Endothelial cell of umbilical vein (primary cell): Measurements from ENCODE around the gene CBX2. TPM values are rescaled to one million over a fixed set of nuclear protein-coding genes. Genes with fewer than 3 reads are reported as not detected.

Source experiments
- BruUV-seq: library from RNA; stranded (reverse); fragments of 400-500 nt; replicated peaks from 2 replicates; lab custom pipeline; 2021; lab: Mats Ljungman, UMichigan
- CTCF ChIA-PET: fragments of 300-600, 350-600 bp; sonication (Branson Sonifier 250); formaldehyde crosslinking; loops from one replicate; lab custom pipeline; 2021; ENCODE audit warnings: antibody characterized with exemption, inconsistent platforms; lab: Charles Lee
- POLR2A ChIA-PET: fragments of 300-600, 350-600 bp; sonication (Branson Sonifier 250); formaldehyde crosslinking; loops from one replicate; lab custom pipeline; 2021; ENCODE audit warnings: antibody characterized with exemption, inconsistent platforms; lab: Charles Lee
- DNase-seq: peaks from one replicate; pipeline ENCODE4 v3.0.0-alpha.2; 2011; ENCODE audit warnings: low read depth, low spot score
- FAIRE-seq: peaks from 2 replicates; lab custom pipeline; 2011; peaks lifted over from hg19 to GRCh38; lab: Jason Lieb, UNC
- H2AFZ ChIP-seq: 2 replicates; pipeline ENCODE4 v1.6.0; 2012; ENCODE audit warnings: low read depth, low read length, control low read depth, inconsistent platforms
- H3K27ac ChIP-seq: 2 replicates; pipeline ENCODE4 v1.5.1; 2011; ENCODE audit warnings: low read depth, mild to moderate bottlenecking, control low read depth, low read length, moderate library complexity; ENCODE audit not compliant: insufficient read depth
- H3K27me3 ChIP-seq, 2 experiments: 2 replicates each; pipeline versions ENCODE4 v1.6.0 to v1.6.1; 2011; ENCODE audit warnings: low read length in 2 of 2, mixed read lengths in 1 of 2; ENCODE audit not compliant: control insufficient read depth in 2 of 2, insufficient read depth in 2 of 2
- H3K36me3 ChIP-seq, 2 experiments: 2 replicates in 1 of 2; 3 replicates in 1 of 2; pipeline ENCODE4 v1.5.1; 2011; ENCODE audit warnings: low read length in 2 of 2, mild to moderate bottlenecking in 1 of 2, moderate library complexity in 1 of 2; ENCODE audit not compliant: control insufficient read depth in 2 of 2, insufficient read depth in 2 of 2; ENCODE audit errors: extremely low read depth in 1 of 2
- H3K4me1 ChIP-seq: 3 replicates; pipeline ENCODE4 v1.5.1; 2011; ENCODE audit warnings: mild to moderate bottlenecking, low read length; ENCODE audit not compliant: control insufficient read depth, insufficient read depth; ENCODE audit errors: extremely low read depth
- H3K4me2 ChIP-seq: 2 replicates; pipeline ENCODE4 v1.6.1; 2011; ENCODE audit warnings: low read length, control low read depth, mixed read lengths; ENCODE audit not compliant: insufficient read depth
- H3K4me3 ChIP-seq, 3 experiments: fragments of 200-600 bp in 1 of 3; sonication (generic), shearing (Covaris generic) in 1 of 3; replicated peaks in 1 of 3; 2 replicates each; pipeline ENCODE4 v1.5.1; 2011 to 2016; ENCODE audit warnings: control low read depth in 3 of 3, low read length in 3 of 3, mild to moderate bottlenecking in 2 of 3, inconsistent platforms in 1 of 3, low read depth in 1 of 3, moderate library complexity in 1 of 3; ENCODE audit not compliant: insufficient read depth in 1 of 3
- H3K79me2 ChIP-seq: 2 replicates; pipeline ENCODE4 v1.6.0; 2012; ENCODE audit warnings: low read length, inconsistent platforms; ENCODE audit not compliant: control insufficient read depth, insufficient read depth
- H3K9ac ChIP-seq: replicated peaks from 2 replicates; pipeline ENCODE3; 2011; ENCODE audit warnings: low read length, control low read depth; ENCODE audit not compliant: insufficient read depth; ENCODE audit errors: extremely low read depth
- H3K9me1 ChIP-seq: replicated peaks from 3 replicates; pipeline ENCODE4 v1.6.0; 2011; ENCODE audit warnings: mild to moderate bottlenecking, low read length; ENCODE audit not compliant: control insufficient read depth, insufficient read depth; ENCODE audit errors: extremely low read depth
- H3K9me3 ChIP-seq: replicated peaks from 2 replicates; pipeline ENCODE4 v1.5.1; 2012; ENCODE audit warnings: low read length, inconsistent platforms; ENCODE audit not compliant: control insufficient read depth, insufficient read depth
- H4K20me1 ChIP-seq: replicated peaks from 2 replicates; pipeline ENCODE3; 2011; ENCODE audit warnings: mild to moderate bottlenecking, low read length; ENCODE audit not compliant: control insufficient read depth, insufficient read depth; ENCODE audit errors: extremely low read depth
- CTCF ChIP-seq, 2 donors: IDR thresholded peaks; 1 replicate in 1 of 2; 2 replicates in 1 of 2; pipeline ENCODE4 v1.5.1; 2011; ENCODE audit warnings: low read length in 2 of 2, mild to moderate bottlenecking in 2 of 2, moderate library complexity in 2 of 2, control low read depth in 1 of 2, inconsistent platforms in 1 of 2, low read depth in 1 of 2; ENCODE audit not compliant: insufficient read depth in 1 of 2; ENCODE audit errors: extremely low read depth in 1 of 2
- EZH2 ChIP-seq: IDR thresholded peaks from 2 replicates; pipeline ENCODE4 v1.6.1; 2012; ENCODE audit warnings: borderline replicate concordance, low read depth, mild to moderate bottlenecking, moderate library complexity, low read length, inconsistent platforms; ENCODE audit not compliant: severe bottlenecking
- FOS ChIP-seq: IDR thresholded peaks from 2 replicates; pipeline ENCODE4 v1.6.1; 2011; ENCODE audit warnings: mild to moderate bottlenecking, low read length, moderate library complexity, borderline replicate concordance; ENCODE audit not compliant: insufficient read depth
- GATA2 ChIP-seq: IDR thresholded peaks from 2 replicates; pipeline ENCODE4 v1.7.0; 2011; ENCODE audit warnings: low read depth, mild to moderate bottlenecking, moderate library complexity, mixed read lengths, low read length; ENCODE audit not compliant: insufficient read length, insufficient read depth
- JUN ChIP-seq: IDR thresholded peaks from 2 replicates; pipeline ENCODE4 v1.6.1; 2011; ENCODE audit warnings: borderline replicate concordance, low read depth; ENCODE audit not compliant: insufficient read length, insufficient read depth
- MAX ChIP-seq: IDR thresholded peaks from 2 replicates; pipeline ENCODE4 v1.6.1; 2011; ENCODE audit not compliant: insufficient read depth, insufficient read length
- MYC ChIP-seq: IDR thresholded peaks from one replicate; pipeline ENCODE4 v1.6.1; 2011; ENCODE audit warnings: mild to moderate bottlenecking, low read depth, low read length
- POLR2A ChIP-seq: IDR thresholded peaks from 2 replicates; pipeline ENCODE4 v1.6.1; 2012; ENCODE audit warnings: low read depth, mild to moderate bottlenecking, control low read depth, low read length
- POLR2AphosphoS5 ChIP-seq: IDR thresholded peaks from 2 replicates; pipeline ENCODE4 v1.6.1; 2012; ENCODE audit warnings: low read depth, mild to moderate bottlenecking, control low read depth, low read length, moderate library complexity; ENCODE audit not compliant: insufficient read depth
- dilution Hi-C: fragments of 300-500 bp; cut with MboI; formaldehyde crosslinking; loops from one replicate; pipeline ENCODE4 v1.15.0; 2019; ENCODE audit warnings: low sequenced_read_pairs; ENCODE audit not compliant: extremely low pct_ligation_motif_present
- intact Hi-C: fragments of 100-400 bp; cut with micrococcal nuclease; formaldehyde crosslinking; loops from one replicate; pipeline ENCODE4 v1.10.0; 2022
- polyA plus RNA-seq, 4 experiments: library from polyadenylated mRNA; depleted of rRNA in 3 of 4; stranded (reverse) in 3 of 4; unstranded in 1 of 4; fragments of >200 nt; gene quantifications; 2 replicates each; pipeline versions ENCODE4 v1.2.1 to v1.2.3, GENCODE V29; 2011 to 2012; ENCODE audit warnings: missing spikeins in 1 of 4
- total RNA-seq: library from RNA; stranded (reverse); gene quantifications from 2 replicates; pipeline ENCODE4 v1.2.3, GENCODE V29; 2021

Gene CBX2
- total and polyA plus RNA-seq, 2 donors (not counting 3 experiments of a cell fraction or from before 2014, with no cell fraction given), result 10.5 to 20.0 TPM

GRCh38 chr17:79749958-79750357, 28.0 kb upstream of the CBX2 start:
- dilution Hi-C loops, result no loop called here
- no peak overlapping the region for H3K4me3 ChIP-seq
- H3K9me1 ChIP-seq, result no peaks in the 10 kb centered on the region
- TF ChIP-seq GATA2 (no peak), JUN (no peak), EZH2 (no peak), CTCF (IDR thresholded peaks at IDR 0.05; ENCODE audit: extremely low read depth in 1 of 2, insufficient read depth in 1 of 2, low read depth in 1 of 2, low read length in 2 of 2) (no peak), MAX (no peak), FOS (no peak), MYC (no peak), POLR2A (no peak), POLR2AphosphoS5 (no peak)
- POLR2A ChIA-PET, result no interaction called here
- H3K4me1 ChIP-seq, result no peaks in the 10 kb centered on the region
- intact Hi-C loops, result loop anchor here (10.0 kb wide), 1 partner anchor 175 kb away; no protein-coding TSS in a partner anchor
- H4K20me1 ChIP-seq, result no peaks in the 10 kb centered on the region
- H3K9me3 ChIP-seq, result no peaks in the 10 kb centered on the region
- H3K27ac ChIP-seq, result no peak overlapping the region
- FAIRE-seq (no peak), DNase-seq (no peak)
- H3K9ac ChIP-seq, result no peak overlapping the region
- no peaks in the 10 kb centered on the region for H3K79me2 ChIP-seq
- no TSS peak for BruUV-seq
- no peak overlapping the region for H3K4me2 ChIP-seq
- CTCF ChIA-PET, result interaction anchor here (1.2 kb wide), 1 partner anchor 9 kb away, joined by 3 read pairs; no protein-coding TSS in a partner anchor
- no peak overlapping the region for H2AFZ ChIP-seq
- peaks cover 27 to 41% of the 10 kb centered on the region in 2 experiments for H3K27me3 ChIP-seq
- H3K36me3 ChIP-seq, result no peaks in the 10 kb centered on the region
